ENCODE measurements around the gene NTSR2. TPM values are rescaled to one million over a fixed set of nuclear protein-coding genes. Genes with fewer than 3 reads are reported as not detected.

Gene NTSR2
- total RNA-seq, 1 donor from 2014 or later: not detected

DNA sequence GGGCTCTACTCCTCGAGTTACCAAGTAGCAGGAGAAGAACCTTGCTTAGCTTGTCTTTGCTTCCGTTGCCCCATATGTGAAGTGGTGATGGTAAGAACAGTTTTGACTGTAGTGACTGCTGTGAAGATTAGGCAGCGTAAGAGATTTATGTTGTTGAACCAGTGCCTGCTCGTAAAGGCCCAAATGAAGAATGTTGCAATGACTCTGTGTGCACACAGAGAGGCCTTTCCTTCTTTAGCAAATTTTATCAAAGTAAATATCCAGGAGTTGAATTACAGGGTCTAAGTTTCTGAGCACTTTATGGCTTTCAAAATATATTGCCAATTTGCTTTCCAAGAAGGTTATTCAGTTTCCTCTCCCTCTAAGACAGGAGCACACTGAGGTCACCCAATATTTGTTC, 14.5 kb downstream of the NTSR2 start:
- TF ChIP-seq, protein P1, sequence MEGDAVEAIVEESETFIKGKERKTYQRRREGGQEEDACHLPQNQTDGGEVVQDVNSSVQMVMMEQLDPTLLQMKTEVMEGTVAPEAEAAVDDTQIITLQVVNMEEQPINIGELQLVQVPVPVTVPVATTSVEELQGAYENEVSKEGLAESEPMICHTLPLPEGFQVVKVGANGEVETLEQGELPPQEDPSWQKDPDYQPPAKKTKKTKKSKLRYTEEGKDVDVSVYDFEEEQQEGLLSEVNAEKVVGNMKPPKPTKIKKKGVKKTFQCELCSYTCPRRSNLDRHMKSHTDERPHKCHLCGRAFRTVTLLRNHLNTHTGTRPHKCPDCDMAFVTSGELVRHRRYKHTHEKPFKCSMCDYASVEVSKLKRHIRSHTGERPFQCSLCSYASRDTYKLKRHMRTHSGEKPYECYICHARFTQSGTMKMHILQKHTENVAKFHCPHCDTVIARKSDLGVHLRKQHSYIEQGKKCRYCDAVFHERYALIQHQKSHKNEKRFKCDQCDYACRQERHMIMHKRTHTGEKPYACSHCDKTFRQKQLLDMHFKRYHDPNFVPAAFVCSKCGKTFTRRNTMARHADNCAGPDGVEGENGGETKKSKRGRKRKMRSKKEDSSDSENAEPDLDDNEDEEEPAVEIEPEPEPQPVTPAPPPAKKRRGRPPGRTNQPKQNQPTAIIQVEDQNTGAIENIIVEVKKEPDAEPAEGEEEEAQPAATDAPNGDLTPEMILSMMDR (IDR thresholded peaks at IDR 0.05; ENCODE audit: borderline replicate concordance): no peak
- peaks cover 43% of the 10 kb centered on the region for H3K27me3 ChIP-seq (ENCODE audit: low read depth)

DNA sequence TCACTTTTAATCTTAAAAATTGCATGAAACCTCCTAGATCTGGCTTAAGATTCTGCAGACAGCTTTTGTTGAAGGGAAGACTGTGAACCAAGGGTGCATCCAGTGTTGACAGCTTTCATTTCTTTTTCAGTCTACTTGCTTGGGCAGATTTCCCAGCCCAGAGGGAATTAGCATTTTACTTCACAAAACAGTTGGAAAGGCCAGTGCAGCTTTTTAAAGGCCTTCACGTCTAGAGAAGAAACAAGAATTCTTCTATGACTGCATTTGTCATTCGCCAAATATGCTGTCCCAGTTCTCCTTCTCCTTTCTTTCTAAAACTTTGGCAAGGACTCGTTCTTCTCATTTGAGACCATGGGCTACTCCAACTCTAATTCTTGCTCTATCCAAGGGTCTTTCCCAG, 17.4 kb downstream of the NTSR2 start:
- TF ChIP-seq, protein P1 (IDR thresholded peaks at IDR 0.05; ENCODE audit: borderline replicate concordance): no peak
- no peaks in the 10 kb centered on the region for H3K9me3 ChIP-seq (replicated peaks)
- H3K27me3 ChIP-seq (ENCODE audit: low read depth): peaks cover 15% of the 10 kb centered on the region
- H3K27ac ChIP-seq (replicated peaks): no peak overlapping the region
- no peak for DNase-seq
- intact Hi-C loops (cut with micrococcal nuclease): no loop called here
- no peaks in the 10 kb centered on the region for H3K4me1 ChIP-seq
- no peak overlapping the region for H3K4me3 ChIP-seq
- no peaks in the 10 kb centered on the region for H3K36me3 ChIP-seq

More for the DNA sequence above, 14.5 kb downstream of the NTSR2 start:
- Histone ChIP-seq H3K4me3 (no peak overlapping the region), H3K36me3 (no peaks in the 10 kb centered on the region), H3K27ac (replicated peaks) (no peak overlapping the region), H3K9me3 (replicated peaks) (no peaks in the 10 kb centered on the region), H3K4me1 (no peaks in the 10 kb centered on the region)
- intact Hi-C loops (cut with micrococcal nuclease): no loop called here
- no peak for DNase-seq

DNA sequence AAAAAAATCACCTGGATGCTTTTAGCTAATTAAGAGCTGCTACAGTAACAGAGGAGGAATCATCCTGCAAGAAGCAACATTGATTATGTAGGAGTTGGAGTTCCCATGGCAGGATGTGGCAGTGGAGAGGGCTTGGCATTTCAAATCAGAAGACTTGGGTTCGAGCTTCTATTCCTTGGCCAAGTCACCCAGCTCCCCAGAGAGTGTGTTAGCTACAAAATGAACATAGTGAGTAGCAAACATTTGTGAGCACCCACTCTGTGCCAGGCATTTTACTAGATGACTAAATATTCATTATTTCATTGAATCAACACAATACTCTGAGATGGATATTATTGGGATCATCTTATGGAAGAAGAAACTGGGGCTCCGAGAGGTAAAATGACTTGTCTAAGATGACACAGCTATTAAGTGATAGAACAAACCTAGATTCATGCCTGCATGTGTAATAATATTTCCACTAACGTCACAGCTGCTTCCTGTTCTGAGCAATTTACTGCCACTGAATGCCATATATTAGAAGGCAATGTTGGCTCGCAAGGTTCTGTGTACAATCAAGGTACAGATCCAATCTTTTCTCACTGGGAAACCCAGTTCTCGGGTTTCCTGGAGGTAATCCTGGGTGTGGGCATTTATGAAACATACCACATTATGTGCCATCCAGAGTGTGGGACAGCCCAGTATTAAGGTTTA, 18.0 kb downstream of the NTSR2 start:
- DNase-seq: no peak
- H3K36me3 ChIP-seq: no peaks in the 10 kb centered on the region
- H3K4me3 ChIP-seq: no peak overlapping the region
- H3K27ac ChIP-seq (replicated peaks): no peak overlapping the region
- H3K4me1 ChIP-seq: no peaks in the 10 kb centered on the region
- TF ChIP-seq, protein P1 (IDR thresholded peaks at IDR 0.05; ENCODE audit: borderline replicate concordance): no peak
- intact Hi-C loops (cut with micrococcal nuclease): no loop called here
- H3K9me3 ChIP-seq (replicated peaks): no peaks in the 10 kb centered on the region
- H3K27me3 ChIP-seq (ENCODE audit: low read depth): peaks cover 9% of the 10 kb centered on the region

DNA sequence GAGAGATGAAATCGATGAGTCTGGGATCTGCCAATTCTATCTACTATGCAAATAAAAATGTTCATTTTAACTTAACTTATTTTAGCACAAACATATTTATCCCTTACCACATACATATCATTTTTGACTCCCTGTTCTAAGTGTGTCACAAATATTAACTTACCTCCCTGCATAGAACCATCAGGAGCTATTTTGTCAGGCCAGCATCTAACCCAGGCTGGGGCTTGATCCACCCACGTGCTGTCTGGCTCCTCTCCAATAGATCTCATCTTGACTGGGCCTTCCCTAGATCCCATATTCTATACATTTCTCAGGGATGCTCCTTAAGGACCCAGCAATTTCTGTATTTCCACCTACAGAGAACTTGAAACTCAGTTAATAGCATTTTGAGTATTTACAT, 20.9 kb downstream of the NTSR2 start:
- Histone ChIP-seq H3K27ac (replicated peaks) (no peak overlapping the region), H3K27me3 (ENCODE audit: low read depth) (no peaks in the 10 kb centered on the region), H3K4me1 (no peaks in the 10 kb centered on the region), H3K36me3 (no peaks in the 10 kb centered on the region), H3K4me3 (no peak overlapping the region), H3K9me3 (replicated peaks) (no peaks in the 10 kb centered on the region)
- TF ChIP-seq, protein P1 (IDR thresholded peaks at IDR 0.05; ENCODE audit: borderline replicate concordance): no peak
- intact Hi-C loops (cut with micrococcal nuclease): no loop called here
- DNase-seq: no peak

DNA sequence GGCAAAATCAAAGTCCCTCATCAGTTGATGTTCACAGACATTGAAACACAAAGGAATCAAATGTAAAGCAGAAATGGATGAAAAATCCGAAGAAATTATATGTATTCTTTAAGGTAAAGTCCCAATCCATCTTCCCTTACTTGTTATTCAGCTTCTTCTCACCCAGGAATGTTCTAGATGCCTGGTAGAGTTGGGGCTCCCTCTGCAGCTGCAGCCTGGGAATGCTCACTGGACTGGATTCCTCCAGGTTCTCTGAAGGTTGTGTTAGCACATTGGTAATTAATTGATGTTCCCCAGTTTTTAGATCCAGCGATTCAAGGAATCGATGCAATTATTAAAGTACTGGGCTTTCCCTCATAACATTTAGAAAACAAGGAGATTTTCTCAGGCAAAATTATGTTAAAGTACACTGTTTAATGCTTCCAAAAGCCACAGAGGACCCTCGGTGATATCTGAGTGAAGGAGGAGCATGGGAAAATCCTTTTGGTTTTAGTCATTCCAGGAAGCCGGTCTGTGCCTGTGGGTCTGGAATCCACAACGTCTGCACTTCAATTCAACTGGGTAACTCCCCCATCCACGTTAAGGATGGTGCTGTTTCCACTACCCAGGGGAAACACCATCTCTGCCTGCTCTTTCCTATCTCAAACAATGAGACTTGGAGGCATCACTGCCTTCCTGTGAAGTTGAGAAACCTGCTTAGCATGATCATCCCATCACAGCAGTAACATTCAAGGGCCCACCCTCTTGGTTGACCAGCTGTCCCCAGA, 22.0 kb downstream of the NTSR2 start:
- no peaks in the 10 kb centered on the region for H3K36me3 ChIP-seq
- DNase-seq: no peak
- intact Hi-C loops (cut with micrococcal nuclease): no loop called here
- H3K9me3 ChIP-seq (replicated peaks): no peaks in the 10 kb centered on the region
- H3K27me3 ChIP-seq (ENCODE audit: low read depth): no peaks in the 10 kb centered on the region
- H3K27ac ChIP-seq (replicated peaks): no peak overlapping the region
- TF ChIP-seq, protein P1 (IDR thresholded peaks at IDR 0.05; ENCODE audit: borderline replicate concordance): peak; percentile 22
- no peaks in the 10 kb centered on the region for H3K4me1 ChIP-seq
- no peak overlapping the region for H3K4me3 ChIP-seq
